Effector memory CD4-positive, alpha-beta T cell (primary cell): ENCODE measurements around the gene GAS2.

Experiments
- DNase-seq, 3 donors: peaks; one replicate each; pipeline ENCODE4 v3.0.0-alpha.2; 2020
- H3K27ac ChIP-seq: 2 replicates; pipeline ENCODE4 v1.7.0; 2013; ENCODE audit warnings: mild to moderate bottlenecking, low read length, moderate library complexity; ENCODE audit not compliant: insufficient read depth, poor library complexity, severe bottlenecking
- H3K27me3 ChIP-seq: replicated peaks from 2 replicates; pipeline ENCODE4 v1.7.0; 2013; ENCODE audit warnings: mild to moderate bottlenecking, low read length; ENCODE audit not compliant: insufficient read depth, control insufficient read depth, poor library complexity, severe bottlenecking
- H3K36me3 ChIP-seq: 2 replicates; pipeline ENCODE4 v1.7.0; 2013; ENCODE audit warnings: mild to moderate bottlenecking, low read length, moderate library complexity; ENCODE audit not compliant: control insufficient read depth, insufficient read depth
- H3K4me1 ChIP-seq: 2 replicates; pipeline ENCODE4 v1.7.0; 2013; ENCODE audit warnings: low read length, mild to moderate bottlenecking; ENCODE audit not compliant: control insufficient read depth, insufficient read depth, poor library complexity, severe bottlenecking
- H3K4me3 ChIP-seq: 2 replicates; pipeline ENCODE4 v1.7.0; 2013; ENCODE audit warnings: low read length, low read depth, mild to moderate bottlenecking; ENCODE audit not compliant: insufficient read depth, poor library complexity, severe bottlenecking
- H3K9me3 ChIP-seq: 2 replicates; pipeline ENCODE4 v1.7.0; 2013; ENCODE audit warnings: mild to moderate bottlenecking, low read length, moderate library complexity; ENCODE audit not compliant: control insufficient read depth
- total RNA-seq, 3 donors: gene quantifications; one replicate each; lab custom pipeline; 2026; lab: John Stamatoyannopoulos, UW

GAS2 gene
- total RNA-seq: 1.4 to 1.9 (median 1.5) reads per million in 3 donors

- DNase-seq: no peak
- Histone ChIP-seq H3K4me3 (no peak within 1 kb of the TSS), H3K27ac (no peak within 1 kb of the TSS), H3K4me1 (peaks cover 4% of the 10 kb centered on the region), H3K9me3 (no peaks in the 10 kb centered on the region), H3K36me3 (no peaks in the 10 kb centered on the region), H3K27me3 (peaks cover 4% of the 10 kb centered on the region)
Measured at GRCh38 chr11:22666325-22666687, at the start of gene GAS2. Gene GAS2, plus strand, starts transcription at chr11:22666611. Its CDS starts 8,259 bp downstream, at chr11:22674870.

GRCh38 chr11:22617868-22618267 is 48.5 kb upstream of the GAS2 start:
- H3K36me3 ChIP-seq: no peaks in the 10 kb centered on the region
- no peak overlapping the region for H3K4me3 ChIP-seq
- H3K27ac ChIP-seq: no peak overlapping the region
- H3K4me1 ChIP-seq: no peaks in the 10 kb centered on the region
- no peak for DNase-seq
- no peaks in the 10 kb centered on the region for H3K9me3 ChIP-seq
- H3K27me3 ChIP-seq: no peaks in the 10 kb centered on the region

GRCh38 chr11:22624742-22625447 is 41.5 kb upstream of the GAS2 start:
- Histone ChIP-seq H3K4me3 (peak overlapping the region; percentile 98), H3K9me3 (no peaks in the 10 kb centered on the region), H3K36me3 (no peaks in the 10 kb centered on the region), H3K4me1 (peaks cover 6% of the 10 kb centered on the region), H3K27ac (peak overlapping the region; percentile 88), H3K27me3 (no peaks in the 10 kb centered on the region)
- DNase-seq: peak; percentile 31 to 50 (median 49)

- peaks cover 6% of the 10 kb centered on the region for H3K4me1 ChIP-seq
- H3K27ac ChIP-seq: peak within 1 kb of the TSS; percentile 88
- peak; percentile 86 to 93 (median 88) for DNase-seq
- no peaks in the 10 kb centered on the region for H3K36me3 ChIP-seq
- peak within 1 kb of the TSS; percentile 98 for H3K4me3 ChIP-seq
- H3K27me3 ChIP-seq: no peaks in the 10 kb centered on the region
- H3K9me3 ChIP-seq: no peaks in the 10 kb centered on the region
Measured at GRCh38 chr11:22625448-22626287, 40.7 kb upstream of the GAS2 start, which contains the start of gene FANCF. Gene FANCF, minus strand, starts transcription at chr11:22625823. Its CDS starts 13 bp downstream, at chr11:22625810.

GRCh38 chr11:22626573-22627239 is 39.7 kb upstream of the GAS2 start:
- DNase-seq: no peak
- H3K9me3 ChIP-seq: no peaks in the 10 kb centered on the region
- H3K27me3 ChIP-seq: no peaks in the 10 kb centered on the region
- H3K27ac ChIP-seq: peak overlapping the region; percentile 88
- peak overlapping the region; percentile 98 for H3K4me3 ChIP-seq
- H3K36me3 ChIP-seq: no peaks in the 10 kb centered on the region
- peaks cover 6% of the 10 kb centered on the region for H3K4me1 ChIP-seq

GRCh38 chr11:22627421-22627820 is 39.0 kb upstream of the GAS2 start:
- no peak for DNase-seq
- Histone ChIP-seq H3K27me3 (no peaks in the 10 kb centered on the region), H3K36me3 (no peaks in the 10 kb centered on the region), H3K27ac (no peak overlapping the region), H3K4me3 (no peak overlapping the region), H3K9me3 (no peaks in the 10 kb centered on the region), H3K4me1 (peaks cover 6% of the 10 kb centered on the region)

GRCh38 chr11:22633354-22633902 is 33.0 kb upstream of the GAS2 start:
- Histone ChIP-seq H3K9me3 (no peaks in the 10 kb centered on the region), H3K36me3 (no peaks in the 10 kb centered on the region), H3K4me3 (no peak overlapping the region), H3K27ac (no peak overlapping the region), H3K4me1 (no peaks in the 10 kb centered on the region), H3K27me3 (no peaks in the 10 kb centered on the region)
- no peak for DNase-seq

GRCh38 chr11:22634897-22635629 is 31.3 kb upstream of the GAS2 start:
- H3K4me1 ChIP-seq: no peaks in the 10 kb centered on the region
- DNase-seq: no peak
- H3K4me3 ChIP-seq: no peak overlapping the region
- H3K27ac ChIP-seq: no peak overlapping the region
- H3K9me3 ChIP-seq: no peaks in the 10 kb centered on the region
- H3K27me3 ChIP-seq: no peaks in the 10 kb centered on the region
- H3K36me3 ChIP-seq: no peaks in the 10 kb centered on the region

GRCh38 chr11:22635689-22636088 is 30.7 kb upstream of the GAS2 start:
- Histone ChIP-seq H3K27me3 (no peaks in the 10 kb centered on the region), H3K4me3 (no peak overlapping the region), H3K36me3 (no peaks in the 10 kb centered on the region), H3K27ac (no peak overlapping the region), H3K4me1 (no peaks in the 10 kb centered on the region), H3K9me3 (no peaks in the 10 kb centered on the region)
- DNase-seq: no peak
